MM.1S (cell line): ENCODE data around the gene IHH.

ENCODE experiments used
- DNase-seq: peaks from one replicate; pipeline ENCODE4 v3.0.0-alpha.2; 2015
- H2AFZ ChIP-seq: fragments of 300-600 bp; sonication (generic); 2 replicates; pipeline ENCODE4 v1.6.0; 2016; ENCODE audit warnings: antibody characterized with exemption, low read length
- H3F3A ChIP-seq: fragments of 300-600 bp; sonication (generic); 2 replicates; pipeline ENCODE4 v1.6.1; 2016; ENCODE audit warnings: mild to moderate bottlenecking, antibody characterized with exemption, low read length, moderate library complexity, mixed read lengths; ENCODE audit not compliant: insufficient read depth
- H3K27ac ChIP-seq: fragments of 300-600 bp; sonication (generic); 2 replicates; pipeline ENCODE4 v1.5.1; 2016; ENCODE audit warnings: mild to moderate bottlenecking, low read length
- H3K27me3 ChIP-seq: fragments of 300-600 bp; sonication (generic); replicated peaks from 2 replicates; pipeline ENCODE4 v1.6.0; 2016; ENCODE audit warnings: low read length; ENCODE audit not compliant: insufficient read depth
- H3K36me3 ChIP-seq: fragments of 300-600 bp; sonication (generic); replicated peaks from 2 replicates; pipeline ENCODE4 v1.6.1; 2016; ENCODE audit warnings: mild to moderate bottlenecking, low read length, mixed read lengths; ENCODE audit not compliant: insufficient read depth
- H3K4me1 ChIP-seq: fragments of 300-600 bp; sonication (generic); 2 replicates; pipeline ENCODE4 v1.6.1; 2016; ENCODE audit warnings: low read length, mixed read lengths
- H3K4me2 ChIP-seq: fragments of 300-600 bp; sonication (generic); 2 replicates; pipeline ENCODE4 v1.6.0; 2016; ENCODE audit warnings: low read depth, low read length
- H3K4me3 ChIP-seq: fragments of 300-600 bp; sonication (generic); 2 replicates; pipeline ENCODE4 v1.5.1; 2016; ENCODE audit warnings: low read length, mixed read lengths
- H3K79me2 ChIP-seq: fragments of 300-600 bp; sonication (generic); 2 replicates; pipeline ENCODE4 v1.6.1; 2016; ENCODE audit warnings: mixed run types, low read length, mixed read lengths
- H3K9ac ChIP-seq: fragments of 300-600 bp; sonication (generic); 2 replicates; pipeline ENCODE4 v1.6.1; 2016; ENCODE audit warnings: low read length, mixed read lengths
- H3K9me2 ChIP-seq: fragments of 300-600 bp; sonication (generic); replicated peaks from 2 replicates; pipeline ENCODE4 v1.6.1; 2016; ENCODE audit warnings: mild to moderate bottlenecking, low read length, mixed read lengths; ENCODE audit not compliant: insufficient read depth
- H3K9me3 ChIP-seq: fragments of 300-600 bp; sonication (generic); replicated peaks from 2 replicates; pipeline ENCODE4 v1.6.1; 2016; ENCODE audit warnings: mild to moderate bottlenecking, low read length, mixed read lengths; ENCODE audit not compliant: insufficient read depth
- H4K20me1 ChIP-seq: fragments of 300-600 bp; sonication (generic); 2 replicates; pipeline ENCODE4 v1.6.1; 2016; ENCODE audit warnings: mild to moderate bottlenecking, low read length, moderate library complexity, mixed read lengths; ENCODE audit not compliant: insufficient read depth
- EZH2 ChIP-seq: fragments of 300-600 bp; sonication (generic); optimal IDR thresholded peaks from 2 replicates; pipeline ENCODE3; 2017; ENCODE audit warnings: low read depth, mild to moderate bottlenecking, antibody characterized with exemption, low read length, mixed read lengths
- EZH2phosphoT487 ChIP-seq: fragments of 300-600 bp; sonication (generic); IDR thresholded peaks from 2 replicates; pipeline ENCODE4 v1.6.1; 2018; ENCODE audit warnings: antibody characterized with exemption, low read length
- TF ChIP-seq, protein P1 (sequence below): fragments of 300-600 bp; sonication (generic); IDR thresholded peaks from 2 replicates; pipeline ENCODE4 v1.5.1; 2016; ENCODE audit warnings: antibody characterized with exemption, low read length, mixed read lengths

Gene IHH

GRCh38 chr2:219035942-219036341 lies 24.8 kb downstream of the IHH start:
- Histone ChIP-seq H3K27ac (no peak overlapping the region), H3K4me1 (no peaks in the 10 kb centered on the region), H3K4me2 (no peak overlapping the region), H3K9ac (no peak overlapping the region), H3K9me3 (no peaks in the 10 kb centered on the region), H3K79me2 (no peaks in the 10 kb centered on the region), H3K4me3 (no peak overlapping the region), H4K20me1 (no peaks in the 10 kb centered on the region), H3K27me3 (peaks cover 97% of the 10 kb centered on the region), H3K9me2 (no peaks in the 10 kb centered on the region), H3K36me3 (no peaks in the 10 kb centered on the region), H2AFZ (no peak overlapping the region), H3F3A (no peaks in the 10 kb centered on the region)
- TF ChIP-seq EZH2 (no peak), EZH2phosphoT487 (no peak)
- TF ChIP-seq, protein P1, sequence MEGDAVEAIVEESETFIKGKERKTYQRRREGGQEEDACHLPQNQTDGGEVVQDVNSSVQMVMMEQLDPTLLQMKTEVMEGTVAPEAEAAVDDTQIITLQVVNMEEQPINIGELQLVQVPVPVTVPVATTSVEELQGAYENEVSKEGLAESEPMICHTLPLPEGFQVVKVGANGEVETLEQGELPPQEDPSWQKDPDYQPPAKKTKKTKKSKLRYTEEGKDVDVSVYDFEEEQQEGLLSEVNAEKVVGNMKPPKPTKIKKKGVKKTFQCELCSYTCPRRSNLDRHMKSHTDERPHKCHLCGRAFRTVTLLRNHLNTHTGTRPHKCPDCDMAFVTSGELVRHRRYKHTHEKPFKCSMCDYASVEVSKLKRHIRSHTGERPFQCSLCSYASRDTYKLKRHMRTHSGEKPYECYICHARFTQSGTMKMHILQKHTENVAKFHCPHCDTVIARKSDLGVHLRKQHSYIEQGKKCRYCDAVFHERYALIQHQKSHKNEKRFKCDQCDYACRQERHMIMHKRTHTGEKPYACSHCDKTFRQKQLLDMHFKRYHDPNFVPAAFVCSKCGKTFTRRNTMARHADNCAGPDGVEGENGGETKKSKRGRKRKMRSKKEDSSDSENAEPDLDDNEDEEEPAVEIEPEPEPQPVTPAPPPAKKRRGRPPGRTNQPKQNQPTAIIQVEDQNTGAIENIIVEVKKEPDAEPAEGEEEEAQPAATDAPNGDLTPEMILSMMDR = no peak
- DNase-seq = no peak

- no peaks in the 10 kb centered on the region for H4K20me1 ChIP-seq
- no peaks in the 10 kb centered on the region for H3K36me3 ChIP-seq
- no peak overlapping the region for H3K9ac ChIP-seq
- TF ChIP-seq, protein P1 = no peak
- TF ChIP-seq EZH2phosphoT487 (no peak), EZH2 (no peak)
- H3K4me2 ChIP-seq = no peak overlapping the region
- no peak overlapping the region for H3K4me3 ChIP-seq
- H3K79me2 ChIP-seq = no peaks in the 10 kb centered on the region
- DNase-seq = no peak
- H2AFZ ChIP-seq = no peak overlapping the region
- no peak overlapping the region for H3K27ac ChIP-seq
- no peaks in the 10 kb centered on the region for H3K4me1 ChIP-seq
- H3K9me3 ChIP-seq = no peaks in the 10 kb centered on the region
- peaks cover 97% of the 10 kb centered on the region for H3K27me3 ChIP-seq
- H3K9me2 ChIP-seq = no peaks in the 10 kb centered on the region
- no peaks in the 10 kb centered on the region for H3F3A ChIP-seq
These were observed 25.9 kb downstream of the IHH start for GRCh38 chr2:219034823-219035222.

DNA sequence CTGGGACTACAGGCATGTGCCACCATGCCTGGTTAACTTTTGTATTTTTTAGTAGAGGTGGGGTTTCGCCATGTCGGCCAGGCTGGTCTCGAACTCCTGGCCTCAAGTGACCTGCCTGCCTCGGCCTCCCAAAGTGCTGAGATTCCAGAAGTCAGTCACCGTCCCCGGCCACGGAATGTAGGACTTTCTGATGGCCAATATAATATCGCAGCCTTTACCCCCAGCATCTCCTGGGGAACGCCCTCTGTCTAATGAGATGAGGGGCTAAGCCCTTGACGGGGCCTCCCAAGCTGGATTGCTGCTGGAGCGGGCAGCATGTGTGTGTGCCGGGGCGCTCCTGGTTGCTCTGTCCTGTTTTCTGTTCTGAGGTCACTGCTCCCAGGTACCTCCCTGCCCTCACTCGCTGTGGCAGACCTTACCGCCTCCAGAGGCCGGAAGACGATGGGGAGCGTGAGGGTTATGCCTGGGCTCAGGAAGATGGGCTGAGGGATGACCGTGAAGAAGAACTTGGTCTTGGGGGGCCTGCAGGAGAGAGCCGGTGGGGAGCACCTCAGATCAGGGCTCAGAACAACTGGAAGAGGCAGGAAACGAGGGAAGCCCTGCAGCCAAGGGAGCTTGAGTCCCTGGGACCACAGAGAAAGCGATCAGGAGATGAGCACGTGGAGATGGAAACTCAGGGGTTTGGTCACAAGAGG lies 28.5 kb downstream of the IHH start:
- Histone ChIP-seq H3K9ac (no peak overlapping the region), H3K79me2 (no peaks in the 10 kb centered on the region), H3K27ac (no peak overlapping the region), H2AFZ (no peak overlapping the region), H4K20me1 (no peaks in the 10 kb centered on the region), H3K36me3 (no peaks in the 10 kb centered on the region), H3K4me3 (no peak overlapping the region), H3K27me3 (peaks cover 84% of the 10 kb centered on the region), H3K9me2 (no peaks in the 10 kb centered on the region), H3K4me1 (no peaks in the 10 kb centered on the region), H3F3A (no peaks in the 10 kb centered on the region), H3K9me3 (no peaks in the 10 kb centered on the region), H3K4me2 (no peak overlapping the region)
- no peak for DNase-seq
- TF ChIP-seq, protein P1 = no peak
- no peak for TF ChIP-seq EZH2phosphoT487
- TF ChIP-seq EZH2 = no peak
